NCI-H524 treated with DMSO at 0.1 percent for 48 hours (cell line): Measurements from ENCODE around the gene DAD1.

Experiments
- DNase-seq: peaks from one replicate; lab custom pipeline; 2025; lab: John Stamatoyannopoulos, UW

Gene DAD1

DNA sequence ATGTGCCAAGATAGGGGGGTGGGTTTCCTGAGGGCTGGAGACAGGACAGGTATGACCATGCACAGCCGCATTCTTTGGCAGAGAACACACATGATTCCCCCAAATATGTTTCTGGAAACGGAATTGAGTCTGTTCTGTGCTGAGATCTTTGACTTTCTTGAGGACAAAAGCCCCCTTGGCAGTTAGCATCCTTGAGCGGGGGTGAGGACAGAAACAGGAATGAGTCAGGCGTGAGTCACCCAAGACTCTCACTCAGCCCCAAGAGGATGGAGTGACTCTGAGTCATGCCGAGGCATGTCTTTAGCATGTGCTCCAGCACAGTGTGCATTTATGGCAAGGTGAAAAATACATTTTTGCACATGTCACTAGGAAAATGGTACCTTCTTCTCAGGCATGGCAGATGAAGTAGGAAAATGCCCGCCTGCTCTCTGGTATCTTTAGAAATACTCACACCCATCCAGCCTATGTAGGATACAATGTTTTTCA is 52.1 kb downstream of the DAD1 start:
- DNase-seq: no peak

DNA sequence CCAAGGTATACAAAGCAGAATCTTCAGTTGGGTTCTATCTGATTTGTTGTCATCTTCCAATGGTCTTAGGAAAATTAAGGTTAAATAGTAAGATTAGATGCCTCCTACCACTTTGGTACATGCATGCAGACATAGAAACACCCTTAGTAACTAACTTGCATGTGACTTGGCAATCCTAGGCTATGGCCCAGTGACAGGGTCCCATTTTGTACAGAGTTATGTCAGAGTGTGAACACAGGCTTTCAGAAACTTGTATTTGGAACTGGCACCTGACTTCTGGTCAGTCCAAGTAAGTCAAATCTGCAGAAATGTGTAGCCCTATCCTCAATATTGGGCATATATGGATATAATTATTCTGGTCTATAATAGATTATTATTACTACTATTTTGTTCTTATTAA is 53.1 kb downstream of the DAD1 start:
- DNase-seq: no peak

DNA sequence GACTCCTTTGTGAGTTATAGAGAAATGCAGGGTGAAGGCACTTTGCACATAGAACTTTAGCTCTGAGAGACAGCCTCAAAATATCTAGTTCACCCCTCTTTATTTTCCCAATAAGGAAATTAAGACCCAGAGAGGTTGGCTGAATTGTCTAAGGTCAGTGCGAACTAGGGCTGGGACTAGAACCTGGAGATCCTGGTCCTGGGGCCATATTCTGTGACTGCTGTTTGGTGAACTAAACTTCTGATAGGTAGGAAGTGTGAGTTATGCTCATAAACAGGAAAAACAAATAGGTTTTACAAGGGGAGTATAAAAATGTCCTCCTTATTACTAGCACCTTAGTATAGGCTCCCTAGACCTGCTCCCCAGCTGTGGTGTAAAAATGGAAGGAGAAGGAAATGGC is 53.9 kb downstream of the DAD1 start:
- DNase-seq: no peak

DNA sequence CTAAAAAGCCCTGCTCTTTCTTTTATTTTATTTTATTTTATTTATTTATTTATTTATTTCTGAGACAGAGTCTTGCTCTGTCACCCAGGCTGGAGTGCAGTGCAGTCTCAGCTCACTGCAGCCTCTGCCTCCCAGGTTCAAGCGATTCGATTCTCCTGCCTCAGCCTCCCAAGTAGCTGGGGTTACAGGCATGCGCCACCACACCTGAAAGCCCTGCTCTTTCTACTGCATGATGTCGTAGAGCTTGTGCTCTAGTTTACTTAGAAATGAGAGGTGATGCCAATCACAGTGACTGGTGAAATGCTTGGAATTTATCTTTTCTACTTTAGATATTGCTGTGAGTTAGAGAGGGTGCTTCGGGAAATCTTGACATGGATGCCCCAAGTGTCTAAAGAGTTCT is 54.5 kb downstream of the DAD1 start:
- DNase-seq: no peak

DNA sequence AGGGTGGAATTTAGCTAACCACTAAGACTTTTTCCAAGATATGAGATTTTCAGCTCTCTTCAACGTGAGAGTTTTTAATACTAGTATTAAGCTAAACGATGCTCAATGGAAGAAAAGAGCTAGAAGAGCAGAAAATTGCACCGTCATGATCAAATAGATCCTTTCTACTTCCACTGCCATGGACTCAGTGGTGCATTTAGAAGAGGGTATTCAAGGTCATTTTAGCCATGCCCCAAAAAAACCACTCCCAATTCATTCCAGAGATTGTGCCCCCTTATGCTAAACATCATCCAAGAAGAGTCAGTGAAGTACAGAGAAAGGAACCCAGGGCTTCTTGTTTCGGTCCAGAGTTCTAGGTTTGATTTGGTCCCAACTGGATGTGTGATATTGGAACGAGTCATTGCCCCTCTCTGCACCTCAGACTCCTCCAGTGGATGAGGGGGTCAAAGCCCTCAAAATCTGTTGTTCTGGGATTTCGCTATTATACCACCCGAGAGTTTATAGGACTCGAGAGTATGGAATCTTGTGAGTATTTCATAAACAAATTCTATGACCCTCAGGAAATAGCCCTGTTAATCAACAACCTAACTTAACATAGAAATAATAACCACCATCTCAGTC is 55.2 kb downstream of the DAD1 start:
- no peak for DNase-seq

DNA sequence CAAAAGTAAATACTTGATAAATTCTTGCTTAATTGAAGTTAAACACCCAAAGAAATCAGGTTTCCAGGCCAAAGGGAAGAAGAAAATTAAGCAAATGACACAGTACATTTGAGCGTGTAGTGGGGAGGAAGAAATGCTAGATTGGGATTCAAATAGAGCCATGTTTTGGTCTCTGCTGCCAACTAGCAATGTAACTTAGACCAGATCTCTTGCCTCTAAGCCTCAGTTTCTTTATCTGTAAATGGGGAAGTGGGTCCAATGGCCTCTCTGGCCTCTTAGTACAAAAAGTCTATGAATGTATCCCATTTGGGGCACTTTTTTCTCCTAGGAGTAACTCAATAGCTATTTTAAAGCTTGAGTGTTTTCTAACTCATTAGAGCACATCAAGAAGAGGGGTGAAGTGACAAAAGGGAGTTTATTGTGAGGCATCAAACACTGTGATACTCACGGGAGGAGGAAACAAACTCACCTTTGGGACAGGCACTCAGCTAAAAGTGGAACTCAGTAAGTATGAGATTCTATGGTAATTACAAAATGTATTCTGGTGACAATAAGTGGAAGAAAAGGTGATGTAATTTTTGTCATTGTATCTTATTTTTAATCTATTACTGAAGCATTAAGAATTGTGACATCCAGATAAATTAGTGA is 55.8 kb downstream of the DAD1 start:
- no peak for DNase-seq

DNA sequence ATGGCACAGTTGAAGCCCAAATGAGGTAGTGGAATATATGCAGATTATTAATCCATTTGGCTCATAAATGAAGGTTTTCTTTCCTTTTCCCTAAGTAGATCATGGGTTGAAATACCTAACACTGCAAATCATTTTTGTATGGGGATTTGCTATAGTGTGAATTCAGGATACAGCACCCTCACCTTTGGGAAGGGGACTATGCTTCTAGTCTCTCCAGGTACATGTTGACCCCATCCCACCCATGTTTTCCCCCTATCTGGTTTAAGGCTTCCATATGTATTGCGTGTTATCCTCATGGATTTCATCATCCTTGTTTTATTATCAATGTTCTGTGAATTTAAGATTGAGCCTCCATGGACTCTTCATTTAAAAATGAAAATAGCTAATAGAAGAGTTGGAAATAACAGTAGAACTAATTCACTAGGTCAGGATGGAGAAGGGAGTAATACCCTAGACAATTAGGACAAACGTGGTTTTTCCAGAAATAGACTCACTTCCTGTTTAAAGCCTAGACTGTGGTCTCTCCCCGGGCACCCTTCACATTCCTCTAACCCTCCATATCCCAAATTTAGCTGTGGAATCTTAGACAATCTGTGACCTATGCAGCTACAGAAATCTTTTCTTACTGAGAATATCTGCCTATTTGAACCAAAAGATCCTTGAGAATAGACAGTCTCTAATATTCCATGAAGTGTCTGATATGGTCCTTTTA is 56.5 kb downstream of the DAD1 start:
- no peak for DNase-seq

DNA sequence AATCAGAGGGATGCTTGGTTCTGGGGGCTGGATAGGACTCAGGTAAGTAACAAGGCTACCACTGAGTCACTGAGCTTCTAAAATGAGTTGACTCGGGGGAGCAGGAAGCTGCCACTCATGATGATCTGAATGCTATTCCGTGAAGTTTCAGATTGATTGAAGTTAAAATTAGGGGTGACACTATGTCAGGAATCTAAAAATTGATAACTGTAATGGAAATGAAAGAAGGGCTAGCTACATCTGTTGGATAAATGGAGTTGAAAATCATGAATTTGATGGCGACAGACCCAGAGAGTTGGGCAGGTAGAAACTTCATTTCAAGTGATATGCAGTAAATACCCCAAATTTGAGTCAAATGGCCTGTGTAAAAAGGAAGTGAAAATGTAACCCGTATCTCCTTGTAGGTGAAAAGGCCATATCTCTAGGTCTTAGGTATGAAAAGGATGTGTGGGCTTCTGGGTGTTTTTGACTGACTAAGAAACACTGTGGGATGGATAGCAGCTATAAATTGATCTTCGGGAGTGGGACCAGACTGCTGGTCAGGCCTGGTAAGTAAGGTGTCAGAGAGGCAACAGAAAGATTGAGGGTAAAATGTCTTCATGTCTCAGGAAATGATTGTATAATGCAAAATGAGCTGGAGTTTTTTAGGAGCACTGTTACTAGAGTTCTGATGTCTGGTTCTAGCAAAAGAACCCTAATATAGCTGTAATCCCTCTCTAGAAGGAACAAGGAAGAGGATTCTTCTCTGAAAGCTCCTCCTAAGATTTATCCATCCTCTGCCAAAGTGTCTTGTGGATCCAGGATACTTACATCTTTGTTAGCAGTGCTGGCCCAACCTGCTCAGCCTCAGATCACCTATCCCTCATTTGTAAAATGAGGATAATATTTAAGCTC is 57.3 kb downstream of the DAD1 start:
- DNase-seq: no peak

DNA sequence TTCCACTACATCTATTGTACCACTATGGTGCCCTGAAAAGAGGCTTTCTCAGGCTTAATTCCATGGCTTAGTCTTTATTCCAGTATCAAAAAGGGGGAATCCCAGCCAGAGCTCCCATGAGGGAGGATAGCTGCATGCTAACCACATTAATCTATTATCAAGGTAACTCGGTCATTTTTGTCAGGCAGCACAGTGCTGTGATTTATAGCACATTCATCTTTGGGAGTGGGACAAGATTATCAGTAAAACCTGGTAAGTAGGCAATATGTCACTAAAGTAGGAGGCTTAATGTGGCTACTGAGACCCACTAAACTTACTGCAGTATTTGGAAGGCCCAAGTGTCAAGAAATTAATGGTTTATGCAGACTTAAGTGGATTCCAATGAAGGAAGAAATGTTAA is 58.9 kb downstream of the DAD1 start:
- no peak for DNase-seq

DNA sequence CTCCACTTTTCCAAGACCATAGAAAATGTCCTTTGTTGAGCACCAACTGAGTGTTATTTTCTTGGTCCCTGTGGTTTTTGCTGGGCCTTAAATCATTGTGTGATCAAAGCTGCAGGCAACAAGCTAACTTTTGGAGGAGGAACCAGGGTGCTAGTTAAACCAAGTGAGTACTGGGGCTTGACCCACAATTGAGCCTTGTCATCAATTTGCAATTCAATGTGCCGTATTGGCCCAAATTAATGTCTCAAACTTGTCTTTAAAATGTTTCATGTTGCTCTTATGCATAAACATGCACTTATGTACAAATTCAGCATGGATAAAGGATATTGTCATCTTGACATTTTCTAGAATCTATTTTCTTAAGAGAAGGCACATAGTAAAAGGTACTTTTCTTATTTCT is 62.3 kb downstream of the DAD1 start:
- no peak for DNase-seq

DNA sequence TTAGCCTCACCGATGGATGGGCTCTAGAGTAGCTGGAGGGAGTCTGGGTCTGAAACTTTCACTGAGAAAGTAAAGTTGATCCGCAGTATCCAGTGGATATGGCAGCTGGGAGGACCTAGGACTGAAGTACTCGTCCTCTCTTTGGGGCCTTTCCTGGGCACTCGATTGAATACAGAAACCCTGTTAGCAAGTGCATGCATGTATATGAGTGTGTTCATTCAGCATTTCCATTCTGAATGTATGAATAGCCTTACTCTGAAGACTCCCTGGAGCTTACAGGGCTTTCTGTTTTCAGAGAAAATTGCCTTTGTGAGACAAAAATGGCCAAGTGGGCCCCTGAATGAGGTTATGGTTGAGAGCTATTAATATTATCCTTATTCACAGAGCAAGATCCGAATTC is 62.8 kb downstream of the DAD1 start:
- no peak for DNase-seq

DNA sequence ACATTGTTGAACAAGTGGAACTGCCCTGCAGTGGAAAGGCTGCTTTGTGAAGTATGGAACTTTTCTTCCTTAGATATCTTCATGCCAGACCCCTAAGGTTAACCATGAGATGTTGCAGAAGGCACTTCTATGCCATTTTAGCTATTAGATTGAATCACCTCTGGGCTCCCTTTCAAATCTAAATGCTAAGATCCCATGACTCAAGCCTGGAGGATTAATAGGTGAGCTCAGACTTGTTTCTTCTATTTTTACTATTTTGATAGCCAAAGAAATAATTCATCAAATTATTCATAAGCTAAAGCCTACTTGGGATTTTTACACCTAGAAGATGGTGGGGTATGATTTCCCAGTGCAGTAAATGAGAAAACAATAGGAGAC is 64.3 kb downstream of the DAD1 start:
- no peak for DNase-seq

DNA sequence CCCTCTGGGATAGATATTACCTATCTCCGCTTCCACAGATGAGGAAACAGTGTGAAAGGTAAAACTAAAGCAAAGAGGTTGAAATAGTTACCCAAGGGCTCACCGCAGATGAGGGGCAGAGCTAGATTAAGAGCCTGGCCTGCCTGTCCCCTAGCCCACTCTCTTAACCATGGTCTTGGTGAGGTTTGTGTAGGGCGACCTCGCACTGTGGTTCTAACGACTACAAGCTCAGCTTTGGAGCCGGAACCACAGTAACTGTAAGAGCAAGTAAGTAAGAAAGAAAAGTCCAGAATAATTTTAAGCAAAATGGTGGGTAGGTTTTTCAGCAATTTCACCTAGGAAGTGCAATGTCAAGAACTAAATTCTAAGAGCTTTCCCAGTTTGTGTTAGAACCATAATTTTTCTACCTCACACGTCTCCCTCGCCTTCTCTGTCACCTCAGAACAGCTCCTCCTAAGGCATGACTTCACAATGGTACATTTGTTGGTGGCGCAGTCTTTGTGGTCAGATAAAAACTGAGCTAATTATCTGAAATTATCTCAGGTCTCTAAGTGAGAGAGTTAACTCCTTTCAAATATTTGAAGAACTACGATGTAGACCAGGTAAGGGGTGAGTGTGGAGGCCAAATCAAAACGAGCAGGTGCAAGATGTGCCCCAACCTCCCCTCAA is 64.8 kb downstream of the DAD1 start:
- no peak for DNase-seq

DNA sequence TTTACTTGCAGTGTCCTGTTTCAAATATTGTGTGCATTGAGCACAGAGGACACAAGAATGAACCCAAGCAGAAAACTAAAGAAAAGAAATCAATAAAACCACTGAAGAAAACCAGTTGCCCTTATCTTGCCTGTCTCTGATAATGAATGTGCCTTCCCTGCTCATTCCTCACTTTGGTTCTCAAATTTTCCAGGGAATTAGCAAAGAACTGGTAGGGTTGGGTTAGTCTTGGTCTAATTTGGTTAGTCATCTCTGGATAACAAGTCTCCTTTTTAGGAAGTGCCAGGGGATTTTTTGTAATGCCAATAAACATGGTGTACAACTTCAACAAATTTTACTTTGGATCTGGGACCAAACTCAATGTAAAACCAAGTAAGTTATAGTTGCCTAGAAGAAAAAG is 65.7 kb downstream of the DAD1 start:
- no peak for DNase-seq

DNA sequence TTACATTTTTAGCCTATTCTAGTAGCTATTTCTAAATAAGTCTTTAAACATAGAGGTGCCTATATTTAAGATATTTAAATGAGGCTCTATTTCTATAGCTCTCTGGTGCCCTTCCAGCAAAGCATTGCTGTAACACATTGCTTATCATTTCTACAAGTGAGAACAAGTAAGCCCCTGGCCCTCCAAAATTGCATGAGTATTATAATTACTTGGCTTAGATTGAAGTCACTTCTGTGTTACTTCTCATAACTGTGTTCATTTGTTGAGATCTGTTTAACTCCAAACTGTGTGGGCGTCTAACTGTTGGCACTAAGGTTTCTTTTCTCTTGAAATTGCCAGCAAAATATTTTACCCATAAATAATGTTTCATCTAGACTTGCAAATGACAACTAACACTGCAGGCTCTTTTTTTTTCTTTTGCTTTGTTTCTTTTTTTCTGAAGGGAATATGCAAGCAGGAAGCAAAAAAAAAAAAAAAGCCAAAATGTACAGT is 66.5 kb downstream of the DAD1 start:
- DNase-seq: no peak

DNA sequence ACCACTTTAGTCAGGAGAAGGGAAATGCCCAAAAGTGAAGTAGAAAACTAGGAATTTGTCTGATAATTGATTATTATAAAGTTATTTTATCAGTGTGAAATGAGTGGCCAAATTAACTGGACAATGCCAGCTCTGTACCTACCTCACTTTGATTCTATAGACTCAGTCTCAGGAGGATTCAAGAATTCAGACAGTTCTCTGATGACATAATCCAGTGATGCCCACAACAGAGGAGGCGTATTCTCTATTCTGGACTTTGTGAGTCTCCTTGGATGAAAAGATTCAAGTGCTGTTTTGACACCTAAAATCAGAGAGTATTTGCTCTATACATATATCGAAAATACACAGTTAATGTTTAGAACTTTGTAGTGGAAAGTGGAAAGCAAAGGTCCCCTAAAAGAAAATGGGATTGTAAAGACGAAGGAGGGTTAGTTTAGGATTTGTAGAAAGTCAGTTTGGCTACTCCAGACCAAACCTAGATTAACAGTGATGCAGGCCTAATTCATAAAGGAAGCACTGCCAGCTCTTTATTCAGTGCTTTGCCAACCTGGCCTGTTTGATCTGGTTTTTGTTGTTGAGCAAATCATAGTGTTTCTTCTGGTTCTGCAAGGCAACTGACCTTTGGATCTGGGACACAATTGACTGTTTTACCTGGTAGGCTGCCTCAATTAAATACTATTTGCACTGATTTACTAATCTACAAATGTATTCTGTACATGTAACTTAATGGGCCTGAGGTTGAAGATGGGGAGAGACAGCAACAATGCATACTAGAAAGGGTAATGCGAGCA is 67.4 kb downstream of the DAD1 start:
- no peak for DNase-seq

DNA sequence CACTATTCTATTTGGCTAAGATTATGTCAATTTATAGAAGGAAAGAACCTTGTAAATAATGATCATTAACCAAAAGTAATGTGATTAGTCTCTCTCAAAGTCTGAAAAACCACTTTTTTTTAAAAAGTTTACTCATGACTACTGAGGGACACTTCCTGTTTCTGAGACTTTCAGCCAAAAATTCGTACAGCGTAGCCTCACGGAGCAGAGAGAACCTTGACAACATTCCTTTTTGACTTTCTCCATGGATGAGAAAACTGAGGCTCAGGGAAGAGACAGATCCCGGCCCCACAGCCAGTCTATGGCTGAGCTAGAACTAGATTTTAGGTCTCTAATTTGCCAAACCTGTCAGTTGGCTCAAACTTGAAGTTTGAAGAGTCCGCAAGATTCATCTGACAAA is 68.2 kb downstream of the DAD1 start:
- no peak for DNase-seq

DNA sequence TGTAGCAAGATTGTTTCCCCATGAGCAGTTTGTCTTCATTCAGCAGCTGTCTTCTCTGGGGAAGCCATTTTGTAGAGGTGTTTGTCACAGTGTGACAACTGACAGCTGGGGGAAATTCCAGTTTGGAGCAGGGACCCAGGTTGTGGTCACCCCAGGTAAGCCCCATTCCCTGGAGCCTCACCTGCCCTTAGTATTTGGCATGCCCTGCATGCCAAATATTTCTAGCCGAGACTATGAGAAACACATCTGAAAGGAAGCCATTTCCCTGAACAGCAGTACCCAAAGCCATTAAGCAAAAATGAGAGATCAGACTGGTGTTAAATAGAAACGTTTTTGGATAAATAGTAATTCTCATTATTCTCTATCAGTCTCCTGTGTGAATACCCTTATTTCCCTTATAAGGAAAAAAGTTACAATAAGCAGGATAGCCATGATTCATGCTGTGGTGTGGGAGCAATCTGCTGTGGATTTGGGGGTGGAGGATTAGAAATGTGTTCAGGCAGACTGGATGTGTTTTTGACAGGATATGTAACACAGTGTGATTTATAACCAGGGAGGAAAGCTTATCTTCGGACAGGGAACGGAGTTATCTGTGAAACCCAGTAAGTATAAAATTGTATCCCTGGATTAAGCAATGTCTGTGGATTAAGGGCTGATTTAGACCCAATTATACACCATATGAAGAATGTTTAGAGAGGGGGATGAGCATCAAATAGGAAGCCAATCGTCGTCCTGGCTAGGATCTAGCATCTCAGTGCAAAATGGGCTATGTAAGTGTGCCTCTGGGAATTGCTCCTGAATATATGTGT is 68.9 kb downstream of the DAD1 start:
- peak; percentile 33 for DNase-seq

DNA sequence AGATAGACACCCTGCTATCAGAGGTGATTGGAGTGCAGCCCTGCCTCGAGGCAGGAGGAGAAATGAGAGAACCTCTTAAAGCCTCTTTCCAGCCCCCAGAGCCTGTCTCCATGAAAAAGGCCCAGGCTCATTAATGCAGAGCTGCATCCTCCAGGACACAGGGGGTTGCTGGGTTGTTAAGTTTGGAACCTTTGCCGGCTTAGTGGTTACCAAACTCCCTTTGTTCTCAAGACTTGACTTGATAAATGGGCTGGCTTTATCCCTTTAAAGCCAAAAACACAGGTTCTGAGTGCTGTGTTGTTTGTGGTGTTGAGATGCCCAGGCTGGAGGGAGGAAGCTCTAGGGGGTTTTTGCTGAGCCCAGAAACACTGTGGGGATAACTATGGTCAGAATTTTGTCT is 71.0 kb downstream of the DAD1 start:
- no peak for DNase-seq

DNA sequence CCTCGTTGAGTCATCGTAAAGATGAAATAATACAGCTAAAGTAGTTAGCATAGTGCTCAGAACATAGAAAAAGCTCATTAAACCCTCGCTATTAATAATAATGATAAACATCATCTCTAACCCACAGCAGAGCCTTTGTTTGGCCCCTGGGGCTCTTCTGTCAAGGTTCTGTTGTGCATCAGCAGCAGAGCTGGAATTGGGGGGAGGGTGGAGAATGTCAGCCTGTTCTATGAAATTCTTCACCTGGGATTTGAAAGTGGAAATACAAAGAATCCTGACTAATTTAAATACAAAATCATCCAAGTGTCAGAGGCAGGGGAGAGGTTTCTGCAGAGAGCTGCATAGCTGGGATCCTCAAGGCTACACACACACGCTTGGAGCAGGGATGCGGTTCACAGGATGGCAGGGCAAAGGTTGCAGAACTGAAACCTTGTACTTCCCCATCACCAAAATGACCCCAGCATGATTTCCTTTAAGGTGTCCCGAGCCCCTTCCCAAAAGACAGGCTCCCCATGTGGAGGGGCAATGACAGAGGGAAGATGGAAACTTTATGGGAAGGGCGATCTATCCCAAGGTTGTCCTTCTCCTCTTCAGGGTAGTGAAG is 71.8 kb downstream of the DAD1 start:
- no peak for DNase-seq
